GM23338 (cell line): ENCODE measurements around the gene HES3. TPM values are rescaled to one million over a fixed set of nuclear protein-coding genes. Genes with fewer than 3 reads are reported as not detected.

ENCODE experiments used
- ATAC-seq: fragments of 200-7000 bp; cut with Tn5 transposase; 3 replicates; pipeline ENCODE4 v1.9.1; 2020
- DNase-seq: peaks from one replicate; pipeline ENCODE4 v3.0.0-alpha.2; 2015; ENCODE audit warnings: low spot score
- H2AFZ ChIP-seq: fragments of 200-600 bp; sonication (generic); 2 replicates; pipeline ENCODE4 v1.8.0; 2016; ENCODE audit warnings: antibody characterized with exemption, mild to moderate bottlenecking, moderate library complexity
- H3F3A ChIP-seq: fragments of 200-600 bp; sonication (generic); replicated peaks from 2 replicates; pipeline ENCODE4 v1.8.0; 2017; ENCODE audit warnings: antibody characterized with exemption, mixed run types, low read depth
- H3K27ac ChIP-seq: fragments of 200-600 bp; sonication (generic); 2 replicates; pipeline ENCODE4 v1.6.1; 2016; ENCODE audit warnings: low read depth
- H3K27me3 ChIP-seq: fragments of 200-600 bp; sonication (generic); 2 replicates; pipeline ENCODE4 v1.8.0; 2016; ENCODE audit warnings: mild to moderate bottlenecking, mixed run types, moderate library complexity; ENCODE audit not compliant: insufficient read depth
- H3K36me3 ChIP-seq: fragments of 200-600 bp; sonication (generic); 2 replicates; pipeline ENCODE4 v1.8.0; 2016; ENCODE audit warnings: mild to moderate bottlenecking; ENCODE audit not compliant: insufficient read depth
- H3K4me1 ChIP-seq: fragments of 200-600 bp; sonication (generic); 2 replicates; pipeline ENCODE4 v1.8.0; 2016; ENCODE audit warnings: mild to moderate bottlenecking, moderate library complexity; ENCODE audit not compliant: insufficient read depth
- H3K4me2 ChIP-seq: fragments of 200-600 bp; sonication (generic); 2 replicates; pipeline ENCODE4 v1.7.1; 2017; ENCODE audit warnings: mixed run types
- H3K4me3 ChIP-seq: fragments of 200-600 bp; sonication (generic); 2 replicates; pipeline ENCODE4 v1.6.1; 2016; ENCODE audit warnings: mixed run types
- H3K79me2 ChIP-seq: fragments of 200-600 bp; sonication (generic); replicated peaks from 2 replicates; pipeline ENCODE4 v1.8.0; 2017; ENCODE audit warnings: mild to moderate bottlenecking; ENCODE audit not compliant: insufficient read depth
- H3K9me2 ChIP-seq: fragments of 200-600 bp; sonication (generic); 2 replicates; pipeline ENCODE4 v1.8.0; 2017; ENCODE audit not compliant: insufficient read depth
- H4K20me1 ChIP-seq: fragments of 200-600 bp; sonication (generic); replicated peaks from 2 replicates; pipeline ENCODE4 v1.8.0; 2017; ENCODE audit warnings: mild to moderate bottlenecking; ENCODE audit not compliant: insufficient read depth
- H3K27ac Mint-ChIP-seq: 2 replicates; pipeline ENCODE4 v1.8.0; 2020; ENCODE audit warnings: inconsistent platforms, mild to moderate bottlenecking, moderate library complexity, mixed read lengths
- H3K27me3 Mint-ChIP-seq: 3 replicates; pipeline ENCODE4 v1.8.0; 2022; ENCODE audit warnings: low read depth, mild to moderate bottlenecking, moderate library complexity, mixed read lengths, inconsistent platforms; ENCODE audit not compliant: insufficient read depth, poor library complexity
- H3K36me3 Mint-ChIP-seq: 3 replicates; pipeline ENCODE4 v1.8.0; 2021; ENCODE audit warnings: low read depth, mild to moderate bottlenecking, inconsistent platforms, moderate library complexity, mixed read lengths
- H3K4me1 Mint-ChIP-seq: 3 replicates; pipeline ENCODE4 v1.8.0; 2020; ENCODE audit warnings: mild to moderate bottlenecking, inconsistent platforms, mixed read lengths
- H3K4me3 Mint-ChIP-seq: 3 replicates; pipeline ENCODE4 v1.8.0; 2021; ENCODE audit warnings: moderate library complexity, mild to moderate bottlenecking, inconsistent platforms, mixed read lengths
- H3K9me3 Mint-ChIP-seq: 3 replicates; pipeline ENCODE4 v1.8.0; 2020; ENCODE audit warnings: moderate library complexity, mild to moderate bottlenecking, inconsistent platforms, mixed read lengths
- CREB1 ChIP-seq: fragments of 250-450 bp; sonication (Bioruptor Pico); IDR thresholded peaks from 2 replicates; pipeline ENCODE4 v1.5.0; 2020; ENCODE audit warnings: low read depth, mild to moderate bottlenecking, moderate library complexity
- EZH2 ChIP-seq: fragments of 200-600 bp; sonication (generic); IDR thresholded peaks from one replicate; pipeline ENCODE4 v1.8.0; 2017; ENCODE audit warnings: antibody characterized with exemption, mild to moderate bottlenecking, low read depth; ENCODE audit not compliant: unreplicated experiment
- EZH2phosphoT487 ChIP-seq: fragments of 200-600 bp; sonication (generic); IDR thresholded peaks from one replicate; pipeline ENCODE4 v1.8.1; 2018; ENCODE audit warnings: antibody characterized with exemption; ENCODE audit not compliant: unreplicated experiment
- JUNB ChIP-seq: IDR thresholded peaks from one replicate; pipeline ENCODE4 v1.6.1; 2016; ENCODE audit warnings: antibody characterized with exemption; ENCODE audit not compliant: unreplicated experiment
- NANOG ChIP-seq: IDR thresholded peaks from 2 replicates; pipeline ENCODE4 v1.6.1; 2016; ENCODE audit warnings: antibody characterized with exemption, borderline replicate concordance
- POLR2AphosphoS5 ChIP-seq: IDR thresholded peaks from 2 replicates; pipeline ENCODE4 v1.6.1; 2016; ENCODE audit warnings: antibody characterized with exemption, low read depth
- STAT1 ChIP-seq: IDR thresholded peaks from one replicate; pipeline ENCODE4 v1.6.1; 2016; ENCODE audit warnings: antibody characterized with exemption; ENCODE audit not compliant: unreplicated experiment
- ZNF114 ChIP-seq: fragments of 250-450 bp; sonication (Bioruptor Pico); IDR thresholded peaks from 2 replicates; pipeline ENCODE4 v1.5.0; 2020; ENCODE audit warnings: mild to moderate bottlenecking, moderate library complexity
- ZNF331 ChIP-seq: fragments of 250-450 bp; sonication (Bioruptor Pico); IDR thresholded peaks from 2 replicates; pipeline ENCODE4 v1.5.0; 2020; ENCODE audit warnings: low read depth, mild to moderate bottlenecking, moderate library complexity
- polyA plus RNA-seq: library from polyadenylated mRNA; unstranded; fragments of >200 nt; fragmentation: Nextera tagmentation; extraction: Ambion mirVana; gene quantifications from 2 replicates; pipeline ENCODE4 v1.2.1, GENCODE V29; 2016
- total RNA-seq: library from RNA; depleted of rRNA; stranded (reverse); fragments of >200 nt; shearing (Covaris generic); gene quantifications from 2 replicates; pipeline ENCODE4 v1.2.3, GENCODE V29; 2014
- TF ChIP-seq, protein P1 (sequence below), 2 experiments: fragments of 200-600 bp in 1 of 2; sonication (generic) in 1 of 2; conservative IDR thresholded peaks; 2 replicates each; pipeline versions ENCODE4 v1.5.1 to v1.6.1; 2016 to 2017; ENCODE audit warnings: antibody characterized with exemption in 2 of 2, low read depth in 2 of 2, mild to moderate bottlenecking in 2 of 2, moderate library complexity in 1 of 2
- TF ChIP-seq, protein P2 (sequence below): IDR thresholded peaks from 2 replicates; pipeline ENCODE4 v1.6.1; 2016; ENCODE audit warnings: antibody characterized with exemption
- TF ChIP-seq, protein P3 (sequence below): fragments of 250-450 bp; sonication (Bioruptor Pico); IDR thresholded peaks from 2 replicates; pipeline ENCODE4 v1.5.0; 2020; ENCODE audit warnings: mild to moderate bottlenecking, moderate library complexity
- TF ChIP-seq, protein P4 (sequence below): IDR thresholded peaks from one replicate; pipeline ENCODE4 v1.6.1; 2018; ENCODE audit warnings: antibody characterized with exemption; ENCODE audit not compliant: unreplicated experiment

HES3 gene
- total and polyA plus RNA-seq, 2 experiments from 2014 or later: 7.1 to 50.4 TPM

DNA sequence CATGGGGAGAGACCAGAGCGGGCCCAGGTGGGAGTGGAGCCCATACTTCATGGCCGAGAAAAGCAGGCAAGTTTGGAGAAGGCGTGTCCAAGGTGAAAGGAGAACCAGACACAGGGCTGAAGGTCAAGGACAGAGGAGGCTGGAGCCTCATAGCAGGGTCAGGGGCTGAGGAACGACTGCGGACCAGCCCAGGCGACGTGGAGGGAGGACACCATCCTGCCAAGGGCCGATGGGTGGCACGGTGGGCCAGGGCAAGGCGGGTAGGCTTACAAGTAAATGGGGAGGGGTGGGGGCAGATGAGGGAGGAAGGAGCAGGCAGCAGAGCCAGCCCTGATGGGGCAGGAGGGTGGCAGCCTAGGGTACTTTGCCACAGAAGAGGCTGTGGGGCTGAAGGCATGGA is 35.1 kb downstream of the HES3 start:
- H3K27ac Mint-ChIP-seq: peak overlapping the region; percentile 5; the same call in 1 of the 2 replicates
- H3K4me3 Mint-ChIP-seq: no peak overlapping the region
- ATAC-seq (no peak), DNase-seq (no peak)
- Histone ChIP-seq H2AFZ (no peak overlapping the region), H3K4me1 (no peaks in the 10 kb centered on the region; the same call in 1 of the 2 replicates), H3K4me3 (no peak overlapping the region), H3K79me2 (no peaks in the 10 kb centered on the region), H3K36me3 (no peaks in the 10 kb centered on the region), H3K27me3 (no peaks in the 10 kb centered on the region), H4K20me1 (no peaks in the 10 kb centered on the region; the same call in 1 of the 2 replicates), H3K4me2 (no peak overlapping the region), H3K9me2 (no peaks in the 10 kb centered on the region), H3F3A (no peaks in the 10 kb centered on the region), H3K27ac (no peak overlapping the region)
- peaks cover 4% of the 10 kb centered on the region; the same call in 1 of the 3 replicates for H3K36me3 Mint-ChIP-seq
- TF ChIP-seq ZNF114 (CRISPR knock-in tag) (no peak), JUNB (no peak), EZH2phosphoT487 (no peak), POLR2AphosphoS5 (no peak), CREB1 (CRISPR knock-in tag) (no peak), ZNF331 (CRISPR knock-in tag) (no peak), NANOG (no peak), STAT1 (no peak), EZH2 (no peak)
- TF ChIP-seq, protein P1, sequence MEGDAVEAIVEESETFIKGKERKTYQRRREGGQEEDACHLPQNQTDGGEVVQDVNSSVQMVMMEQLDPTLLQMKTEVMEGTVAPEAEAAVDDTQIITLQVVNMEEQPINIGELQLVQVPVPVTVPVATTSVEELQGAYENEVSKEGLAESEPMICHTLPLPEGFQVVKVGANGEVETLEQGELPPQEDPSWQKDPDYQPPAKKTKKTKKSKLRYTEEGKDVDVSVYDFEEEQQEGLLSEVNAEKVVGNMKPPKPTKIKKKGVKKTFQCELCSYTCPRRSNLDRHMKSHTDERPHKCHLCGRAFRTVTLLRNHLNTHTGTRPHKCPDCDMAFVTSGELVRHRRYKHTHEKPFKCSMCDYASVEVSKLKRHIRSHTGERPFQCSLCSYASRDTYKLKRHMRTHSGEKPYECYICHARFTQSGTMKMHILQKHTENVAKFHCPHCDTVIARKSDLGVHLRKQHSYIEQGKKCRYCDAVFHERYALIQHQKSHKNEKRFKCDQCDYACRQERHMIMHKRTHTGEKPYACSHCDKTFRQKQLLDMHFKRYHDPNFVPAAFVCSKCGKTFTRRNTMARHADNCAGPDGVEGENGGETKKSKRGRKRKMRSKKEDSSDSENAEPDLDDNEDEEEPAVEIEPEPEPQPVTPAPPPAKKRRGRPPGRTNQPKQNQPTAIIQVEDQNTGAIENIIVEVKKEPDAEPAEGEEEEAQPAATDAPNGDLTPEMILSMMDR (conservative IDR thresholded peaks at IDR 0.05; ENCODE audit: low read depth in 2 of 2): no peak
- TF ChIP-seq, protein P2, sequence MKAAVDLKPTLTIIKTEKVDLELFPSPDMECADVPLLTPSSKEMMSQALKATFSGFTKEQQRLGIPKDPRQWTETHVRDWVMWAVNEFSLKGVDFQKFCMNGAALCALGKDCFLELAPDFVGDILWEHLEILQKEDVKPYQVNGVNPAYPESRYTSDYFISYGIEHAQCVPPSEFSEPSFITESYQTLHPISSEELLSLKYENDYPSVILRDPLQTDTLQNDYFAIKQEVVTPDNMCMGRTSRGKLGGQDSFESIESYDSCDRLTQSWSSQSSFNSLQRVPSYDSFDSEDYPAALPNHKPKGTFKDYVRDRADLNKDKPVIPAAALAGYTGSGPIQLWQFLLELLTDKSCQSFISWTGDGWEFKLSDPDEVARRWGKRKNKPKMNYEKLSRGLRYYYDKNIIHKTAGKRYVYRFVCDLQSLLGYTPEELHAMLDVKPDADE: no peak
- TF ChIP-seq, protein P3, sequence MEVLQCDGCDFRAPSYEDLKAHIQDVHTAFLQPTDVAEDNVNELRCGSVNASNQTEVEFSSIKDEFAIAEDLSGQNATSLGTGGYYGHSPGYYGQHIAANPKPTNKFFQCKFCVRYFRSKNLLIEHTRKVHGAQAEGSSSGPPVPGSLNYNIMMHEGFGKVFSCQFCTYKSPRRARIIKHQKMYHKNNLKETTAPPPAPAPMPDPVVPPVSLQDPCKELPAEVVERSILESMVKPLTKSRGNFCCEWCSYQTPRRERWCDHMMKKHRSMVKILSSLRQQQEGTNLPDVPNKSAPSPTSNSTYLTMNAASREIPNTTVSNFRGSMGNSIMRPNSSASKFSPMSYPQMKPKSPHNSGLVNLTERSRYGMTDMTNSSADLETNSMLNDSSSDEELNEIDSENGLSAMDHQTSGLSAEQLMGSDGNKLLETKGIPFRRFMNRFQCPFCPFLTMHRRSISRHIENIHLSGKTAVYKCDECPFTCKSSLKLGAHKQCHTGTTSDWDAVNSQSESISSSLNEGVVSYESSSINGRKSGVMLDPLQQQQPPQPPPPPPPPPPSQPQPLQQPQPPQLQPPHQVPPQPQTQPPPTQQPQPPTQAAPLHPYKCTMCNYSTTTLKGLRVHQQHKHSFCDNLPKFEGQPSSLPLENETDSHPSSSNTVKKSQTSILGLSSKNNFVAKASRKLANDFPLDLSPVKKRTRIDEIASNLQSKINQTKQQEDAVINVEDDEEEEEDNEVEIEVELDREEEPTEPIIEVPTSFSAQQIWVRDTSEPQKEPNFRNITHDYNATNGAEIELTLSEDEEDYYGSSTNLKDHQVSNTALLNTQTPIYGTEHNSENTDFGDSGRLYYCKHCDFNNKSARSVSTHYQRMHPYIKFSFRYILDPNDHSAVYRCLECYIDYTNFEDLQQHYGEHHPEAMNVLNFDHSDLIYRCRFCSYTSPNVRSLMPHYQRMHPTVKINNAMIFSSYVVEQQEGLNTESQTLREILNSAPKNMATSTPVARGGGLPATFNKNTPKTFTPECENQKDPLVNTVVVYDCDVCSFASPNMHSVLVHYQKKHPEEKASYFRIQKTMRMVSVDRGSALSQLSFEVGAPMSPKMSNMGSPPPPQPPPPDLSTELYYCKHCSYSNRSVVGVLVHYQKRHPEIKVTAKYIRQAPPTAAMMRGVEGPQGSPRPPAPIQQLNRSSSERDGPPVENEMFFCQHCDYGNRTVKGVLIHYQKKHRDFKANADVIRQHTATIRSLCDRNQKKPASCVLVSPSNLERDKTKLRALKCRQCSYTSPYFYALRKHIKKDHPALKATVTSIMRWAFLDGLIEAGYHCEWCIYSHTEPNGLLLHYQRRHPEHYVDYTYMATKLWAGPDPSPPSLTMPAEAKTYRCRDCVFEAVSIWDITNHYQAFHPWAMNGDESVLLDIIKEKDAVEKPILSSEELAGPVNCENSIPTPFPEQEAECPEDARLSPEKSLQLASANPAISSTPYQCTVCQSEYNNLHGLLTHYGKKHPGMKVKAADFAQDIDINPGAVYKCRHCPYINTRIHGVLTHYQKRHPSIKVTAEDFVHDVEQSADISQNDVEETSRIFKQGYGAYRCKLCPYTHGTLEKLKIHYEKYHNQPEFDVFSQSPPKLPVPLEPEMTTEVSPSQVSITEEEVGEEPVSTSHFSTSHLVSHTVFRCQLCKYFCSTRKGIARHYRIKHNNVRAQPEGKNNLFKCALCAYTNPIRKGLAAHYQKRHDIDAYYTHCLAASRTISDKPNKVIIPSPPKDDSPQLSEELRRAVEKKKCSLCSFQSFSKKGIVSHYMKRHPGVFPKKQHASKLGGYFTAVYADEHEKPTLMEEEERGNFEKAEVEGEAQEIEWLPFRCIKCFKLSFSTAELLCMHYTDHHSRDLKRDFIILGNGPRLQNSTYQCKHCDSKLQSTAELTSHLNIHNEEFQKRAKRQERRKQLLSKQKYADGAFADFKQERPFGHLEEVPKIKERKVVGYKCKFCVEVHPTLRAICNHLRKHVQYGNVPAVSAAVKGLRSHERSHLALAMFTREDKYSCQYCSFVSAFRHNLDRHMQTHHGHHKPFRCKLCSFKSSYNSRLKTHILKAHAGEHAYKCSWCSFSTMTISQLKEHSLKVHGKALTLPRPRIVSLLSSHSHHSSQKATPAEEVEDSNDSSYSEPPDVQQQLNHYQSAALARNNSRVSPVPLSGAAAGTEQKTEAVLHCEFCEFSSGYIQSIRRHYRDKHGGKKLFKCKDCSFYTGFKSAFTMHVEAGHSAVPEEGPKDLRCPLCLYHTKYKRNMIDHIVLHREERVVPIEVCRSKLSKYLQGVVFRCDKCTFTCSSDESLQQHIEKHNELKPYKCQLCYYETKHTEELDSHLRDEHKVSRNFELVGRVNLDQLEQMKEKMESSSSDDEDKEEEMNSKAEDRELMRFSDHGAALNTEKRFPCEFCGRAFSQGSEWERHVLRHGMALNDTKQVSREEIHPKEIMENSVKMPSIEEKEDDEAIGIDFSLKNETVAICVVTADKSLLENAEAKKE (CRISPR knock-in tag): no peak
- TF ChIP-seq, protein P4, sequence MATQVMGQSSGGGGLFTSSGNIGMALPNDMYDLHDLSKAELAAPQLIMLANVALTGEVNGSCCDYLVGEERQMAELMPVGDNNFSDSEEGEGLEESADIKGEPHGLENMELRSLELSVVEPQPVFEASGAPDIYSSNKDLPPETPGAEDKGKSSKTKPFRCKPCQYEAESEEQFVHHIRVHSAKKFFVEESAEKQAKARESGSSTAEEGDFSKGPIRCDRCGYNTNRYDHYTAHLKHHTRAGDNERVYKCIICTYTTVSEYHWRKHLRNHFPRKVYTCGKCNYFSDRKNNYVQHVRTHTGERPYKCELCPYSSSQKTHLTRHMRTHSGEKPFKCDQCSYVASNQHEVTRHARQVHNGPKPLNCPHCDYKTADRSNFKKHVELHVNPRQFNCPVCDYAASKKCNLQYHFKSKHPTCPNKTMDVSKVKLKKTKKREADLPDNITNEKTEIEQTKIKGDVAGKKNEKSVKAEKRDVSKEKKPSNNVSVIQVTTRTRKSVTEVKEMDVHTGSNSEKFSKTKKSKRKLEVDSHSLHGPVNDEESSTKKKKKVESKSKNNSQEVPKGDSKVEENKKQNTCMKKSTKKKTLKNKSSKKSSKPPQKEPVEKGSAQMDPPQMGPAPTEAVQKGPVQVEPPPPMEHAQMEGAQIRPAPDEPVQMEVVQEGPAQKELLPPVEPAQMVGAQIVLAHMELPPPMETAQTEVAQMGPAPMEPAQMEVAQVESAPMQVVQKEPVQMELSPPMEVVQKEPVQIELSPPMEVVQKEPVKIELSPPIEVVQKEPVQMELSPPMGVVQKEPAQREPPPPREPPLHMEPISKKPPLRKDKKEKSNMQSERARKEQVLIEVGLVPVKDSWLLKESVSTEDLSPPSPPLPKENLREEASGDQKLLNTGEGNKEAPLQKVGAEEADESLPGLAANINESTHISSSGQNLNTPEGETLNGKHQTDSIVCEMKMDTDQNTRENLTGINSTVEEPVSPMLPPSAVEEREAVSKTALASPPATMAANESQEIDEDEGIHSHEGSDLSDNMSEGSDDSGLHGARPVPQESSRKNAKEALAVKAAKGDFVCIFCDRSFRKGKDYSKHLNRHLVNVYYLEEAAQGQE: no peak
- peaks cover 11% of the 10 kb centered on the region for H3K27me3 Mint-ChIP-seq
- H3K9me3 Mint-ChIP-seq: no peaks in the 10 kb centered on the region
- H3K4me1 Mint-ChIP-seq: peaks cover 17% of the 10 kb centered on the region
